ENCODE results near the gene RAD51B.

The RAD51B gene

GRCh38 chr14:68260121-68260520 lies 440.5 kb downstream of the RAD51B start:
- no peak for DNase-seq

- no peak for DNase-seq
These were observed 441.7 kb downstream of the RAD51B start for GRCh38 chr14:68261092-68261842.

- DNase-seq = no peak
These were observed 443.0 kb downstream of the RAD51B start for GRCh38 chr14:68262567-68262966.

GRCh38 chr14:68263563-68264259 lies 444.1 kb downstream of the RAD51B start:
- no peak for DNase-seq

GRCh38 chr14:68264260-68264569 lies 444.6 kb downstream of the RAD51B start:
- DNase-seq = no peak

- DNase-seq = no peak
These were observed 447.4 kb downstream of the RAD51B start for GRCh38 chr14:68266998-68267397.

- DNase-seq = no peak
These were observed 448.6 kb downstream of the RAD51B start for GRCh38 chr14:68268197-68268596.

- DNase-seq = no peak
These were observed 449.1 kb downstream of the RAD51B start for GRCh38 chr14:68268719-68269118.

- DNase-seq = no peak
These were observed 449.8 kb downstream of the RAD51B start for GRCh38 chr14:68269136-68269927.

GRCh38 chr14:68270342-68270741 lies 450.8 kb downstream of the RAD51B start:
- DNase-seq = no peak

GRCh38 chr14:68271913-68272391 lies 452.4 kb downstream of the RAD51B start:
- no peak for DNase-seq

- no peak for DNase-seq
These were observed 453.8 kb downstream of the RAD51B start for GRCh38 chr14:68273413-68273812.

GRCh38 chr14:68274725-68275124 lies 455.1 kb downstream of the RAD51B start:
- no peak for DNase-seq

- no peak for DNase-seq
These were observed 459.2 kb downstream of the RAD51B start for GRCh38 chr14:68278576-68279436.

- no peak for DNase-seq
These were observed 459.8 kb downstream of the RAD51B start for GRCh38 chr14:68279437-68279720.

GRCh38 chr14:68279777-68280233 lies 460.2 kb downstream of the RAD51B start:
- DNase-seq = no peak

GRCh38 chr14:68281497-68281896 lies 461.9 kb downstream of the RAD51B start:
- no peak for DNase-seq

GRCh38 chr14:68282479-68283377 lies 463.1 kb downstream of the RAD51B start:
- no peak for DNase-seq

- DNase-seq = peak; percentile 64
These were observed 464.0 kb downstream of the RAD51B start for GRCh38 chr14:68283378-68284123.

- no peak for DNase-seq
These were observed 464.8 kb downstream of the RAD51B start for GRCh38 chr14:68284333-68284732.

- no peak for DNase-seq
These were observed 465.3 kb downstream of the RAD51B start for GRCh38 chr14:68284834-68285233.

Data from GDM1 (cell line).